ENCODE data around the gene BRD9. TPM values are rescaled to one million over a fixed set of nuclear protein-coding genes. Genes with fewer than 3 reads are reported as not detected.

The BRD9 gene
- total and polyA plus RNA-seq, 9 of the 15 experiments (the other 6 are each of a cell fraction or from before 2014, with no cell fraction given) = 2.4 to 68.7 (median 44.9) TPM

GRCh38 chr5:856531-857425, 35.8 kb downstream of the BRD9 start (continued):
- no peak for TF ChIP-seq SPI1 (IDR thresholded peaks at IDR 0.05; ENCODE audit: borderline replicate concordance, low read depth, low read length)
- TF ChIP-seq TRIM24 (IDR thresholded peaks at IDR 0.05) = no peak
- TF ChIP-seq MITF (IDR thresholded peaks at IDR 0.05) = no peak
- no peak for TF ChIP-seq ZNF174 (CRISPR knock-in tag; IDR thresholded peaks at IDR 0.05)
- TF ChIP-seq, protein P1, sequence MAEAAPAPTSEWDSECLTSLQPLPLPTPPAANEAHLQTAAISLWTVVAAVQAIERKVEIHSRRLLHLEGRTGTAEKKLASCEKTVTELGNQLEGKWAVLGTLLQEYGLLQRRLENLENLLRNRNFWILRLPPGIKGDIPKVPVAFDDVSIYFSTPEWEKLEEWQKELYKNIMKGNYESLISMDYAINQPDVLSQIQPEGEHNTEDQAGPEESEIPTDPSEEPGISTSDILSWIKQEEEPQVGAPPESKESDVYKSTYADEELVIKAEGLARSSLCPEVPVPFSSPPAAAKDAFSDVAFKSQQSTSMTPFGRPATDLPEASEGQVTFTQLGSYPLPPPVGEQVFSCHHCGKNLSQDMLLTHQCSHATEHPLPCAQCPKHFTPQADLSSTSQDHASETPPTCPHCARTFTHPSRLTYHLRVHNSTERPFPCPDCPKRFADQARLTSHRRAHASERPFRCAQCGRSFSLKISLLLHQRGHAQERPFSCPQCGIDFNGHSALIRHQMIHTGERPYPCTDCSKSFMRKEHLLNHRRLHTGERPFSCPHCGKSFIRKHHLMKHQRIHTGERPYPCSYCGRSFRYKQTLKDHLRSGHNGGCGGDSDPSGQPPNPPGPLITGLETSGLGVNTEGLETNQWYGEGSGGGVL (CRISPR knock-in tag; IDR thresholded peaks at IDR 0.05) = no peak
- TF ChIP-seq, protein P2, sequence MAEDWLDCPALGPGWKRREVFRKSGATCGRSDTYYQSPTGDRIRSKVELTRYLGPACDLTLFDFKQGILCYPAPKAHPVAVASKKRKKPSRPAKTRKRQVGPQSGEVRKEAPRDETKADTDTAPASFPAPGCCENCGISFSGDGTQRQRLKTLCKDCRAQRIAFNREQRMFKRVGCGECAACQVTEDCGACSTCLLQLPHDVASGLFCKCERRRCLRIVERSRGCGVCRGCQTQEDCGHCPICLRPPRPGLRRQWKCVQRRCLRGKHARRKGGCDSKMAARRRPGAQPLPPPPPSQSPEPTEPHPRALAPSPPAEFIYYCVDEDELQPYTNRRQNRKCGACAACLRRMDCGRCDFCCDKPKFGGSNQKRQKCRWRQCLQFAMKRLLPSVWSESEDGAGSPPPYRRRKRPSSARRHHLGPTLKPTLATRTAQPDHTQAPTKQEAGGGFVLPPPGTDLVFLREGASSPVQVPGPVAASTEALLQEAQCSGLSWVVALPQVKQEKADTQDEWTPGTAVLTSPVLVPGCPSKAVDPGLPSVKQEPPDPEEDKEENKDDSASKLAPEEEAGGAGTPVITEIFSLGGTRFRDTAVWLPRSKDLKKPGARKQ (CRISPR knock-in tag; IDR thresholded peaks at IDR 0.05) = no peak
- no peak for TF ChIP-seq ZNF253 (CRISPR knock-in tag; conservative IDR thresholded peaks at IDR 0.05)
- no peak for TF ChIP-seq REST (IDR thresholded peaks at IDR 0.05; ENCODE audit: borderline replicate concordance)
- TF ChIP-seq REST (CRISPR knock-in tag; IDR thresholded peaks at IDR 0.05; ENCODE audit: low read depth) = no peak
- TF ChIP-seq ZBTB26 (CRISPR knock-in tag; IDR thresholded peaks at IDR 0.05) = peak; percentile 75; the same call in 1 of the 2 replicates
- TF ChIP-seq ASH1L (IDR thresholded peaks at IDR 0.05; ENCODE audit: borderline replicate concordance, low read depth, partially characterized antibody) = no peak
- TF ChIP-seq ZNF274 (IDR thresholded peaks at IDR 0.05; ENCODE audit: borderline replicate concordance, low read depth, low read length) = no peak

Measured in K562 (cell line).